Fibroblast of lung (primary cell): Measurements from ENCODE around the gene HOXB5.

Experiments used
- CTCF ChIP-seq, 2 donors: IDR thresholded peaks in 1 of 2; conservative IDR thresholded peaks in 1 of 2; 1 replicate in 1 of 2; 2 replicates in 1 of 2; pipeline ENCODE4 v1.5.1; 2011 to 2012; ENCODE audit warnings: low read length in 2 of 2, control low read depth in 1 of 2, inconsistent platforms in 1 of 2, low read depth in 1 of 2, mild to moderate bottlenecking in 1 of 2
- EZH2 ChIP-seq: IDR thresholded peaks from 2 replicates; pipeline ENCODE4 v1.5.1; 2012; ENCODE audit warnings: low read length, control low read depth, mild to moderate bottlenecking; ENCODE audit errors: missing control alignments

GRCh38 chr17:48593840-48594537 lies 410 bp upstream of the HOXB5 start:
- TF ChIP-seq CTCF (conservative IDR thresholded peaks at IDR 0.05 in 1 of 2, IDR thresholded peaks at IDR 0.05 in 1 of 2; ENCODE audit: low read depth in 1 of 2, low read length in 2 of 2), result peak; percentile 79 to 90
- TF ChIP-seq EZH2, result no peak
